GM23338 (cell line): Measurements from ENCODE around the gene C2.

Experiments used
- CREB1 ChIP-seq: fragments of 250-450 bp; sonication (Bioruptor Pico); IDR thresholded peaks from 2 replicates; pipeline ENCODE4 v1.5.0; 2020; ENCODE audit warnings: low read depth, mild to moderate bottlenecking, moderate library complexity
- CTCF ChIP-seq, 2 experiments: fragments of 200-600 bp in 1 of 2; sonication (generic) in 1 of 2; conservative IDR thresholded peaks; 2 replicates each; pipeline versions ENCODE4 v1.5.1 to v1.6.1; 2016 to 2017; ENCODE audit warnings: antibody characterized with exemption in 2 of 2, low read depth in 2 of 2, mild to moderate bottlenecking in 2 of 2, moderate library complexity in 1 of 2
- EZH2 ChIP-seq: fragments of 200-600 bp; sonication (generic); IDR thresholded peaks from one replicate; pipeline ENCODE4 v1.8.0; 2017; ENCODE audit warnings: antibody characterized with exemption, mild to moderate bottlenecking, low read depth; ENCODE audit not compliant: unreplicated experiment
- POLR2AphosphoS5 ChIP-seq: IDR thresholded peaks from 2 replicates; pipeline ENCODE4 v1.6.1; 2016; ENCODE audit warnings: antibody characterized with exemption, low read depth
- REST ChIP-seq: IDR thresholded peaks from one replicate; pipeline ENCODE4 v1.6.1; 2018; ENCODE audit warnings: antibody characterized with exemption; ENCODE audit not compliant: unreplicated experiment

GRCh38 chr6:31879901-31880300, 47.6 kb upstream of the C2 start:
- TF ChIP-seq CTCF (conservative IDR thresholded peaks at IDR 0.05; ENCODE audit: low read depth in 2 of 2), result no peak
- TF ChIP-seq POLR2AphosphoS5, result no peak
- no peak for TF ChIP-seq REST
- no peak for TF ChIP-seq CREB1 (CRISPR knock-in tag)
- no peak for TF ChIP-seq EZH2
